Upper lobe of left lung (tissue), 4 donors: Measurements from ENCODE around the gene SNX17.

Source experiments
- EP300 ChIP-seq, 4 donors: sonication (generic); formaldehyde crosslinking; IDR thresholded peaks; one replicate each; pipeline ENCODE4 v1.5.1; 2017; ENCODE audit warnings: antibody characterized with exemption in 4 of 4, control low read depth in 2 of 4
- POLR2A ChIP-seq, 4 donors: fragments of 450-650 bp; IDR thresholded peaks; one replicate each; pipeline ENCODE4 v1.5.1; 2016 to 2017; ENCODE audit warnings: antibody characterized with exemption in 4 of 4, mild to moderate bottlenecking in 2 of 4
- POLR2AphosphoS5 ChIP-seq, 2 donors: sonication (generic); formaldehyde crosslinking; IDR thresholded peaks; one replicate each; pipeline ENCODE4 v1.5.1; 2017; ENCODE audit warnings: antibody characterized with exemption in 2 of 2
- TF ChIP-seq, protein P1 (sequence below), 6 experiments: fragments of 450-650 bp in 4 of 6; fragments of 200-600 bp in 2 of 6; sonication (generic) in 2 of 6; IDR thresholded peaks; one replicate each; pipeline ENCODE4 v1.5.1; 2016 to 2019; ENCODE audit warnings: antibody characterized with exemption in 6 of 6

DNA sequence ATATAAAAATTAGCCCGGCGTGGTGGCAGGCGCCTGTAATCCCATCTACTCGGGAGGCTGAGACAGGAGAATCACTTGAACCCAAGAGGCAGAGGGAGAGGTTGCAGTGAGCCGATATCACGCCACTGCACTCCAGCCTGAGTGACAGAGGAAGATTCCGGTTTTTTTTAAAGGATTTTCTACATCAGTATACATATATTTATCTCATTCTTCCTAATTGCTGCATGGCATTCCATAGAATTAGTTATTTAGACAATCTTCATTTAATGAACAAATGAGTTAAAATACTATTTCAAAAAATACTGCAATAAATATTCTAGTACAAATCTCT is 15.9 kb upstream of the SNX17 start:
- TF ChIP-seq, protein P1, sequence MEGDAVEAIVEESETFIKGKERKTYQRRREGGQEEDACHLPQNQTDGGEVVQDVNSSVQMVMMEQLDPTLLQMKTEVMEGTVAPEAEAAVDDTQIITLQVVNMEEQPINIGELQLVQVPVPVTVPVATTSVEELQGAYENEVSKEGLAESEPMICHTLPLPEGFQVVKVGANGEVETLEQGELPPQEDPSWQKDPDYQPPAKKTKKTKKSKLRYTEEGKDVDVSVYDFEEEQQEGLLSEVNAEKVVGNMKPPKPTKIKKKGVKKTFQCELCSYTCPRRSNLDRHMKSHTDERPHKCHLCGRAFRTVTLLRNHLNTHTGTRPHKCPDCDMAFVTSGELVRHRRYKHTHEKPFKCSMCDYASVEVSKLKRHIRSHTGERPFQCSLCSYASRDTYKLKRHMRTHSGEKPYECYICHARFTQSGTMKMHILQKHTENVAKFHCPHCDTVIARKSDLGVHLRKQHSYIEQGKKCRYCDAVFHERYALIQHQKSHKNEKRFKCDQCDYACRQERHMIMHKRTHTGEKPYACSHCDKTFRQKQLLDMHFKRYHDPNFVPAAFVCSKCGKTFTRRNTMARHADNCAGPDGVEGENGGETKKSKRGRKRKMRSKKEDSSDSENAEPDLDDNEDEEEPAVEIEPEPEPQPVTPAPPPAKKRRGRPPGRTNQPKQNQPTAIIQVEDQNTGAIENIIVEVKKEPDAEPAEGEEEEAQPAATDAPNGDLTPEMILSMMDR (IDR thresholded peaks at IDR 0.05) = no peak
- TF ChIP-seq EP300 (IDR thresholded peaks at IDR 0.05) = no peak
- TF ChIP-seq POLR2A (IDR thresholded peaks at IDR 0.05) = no peak
- no peak for TF ChIP-seq POLR2AphosphoS5 (IDR thresholded peaks at IDR 0.05)
